Adrenal gland (tissue), 5 donors: ENCODE measurements around the gene TEAD1.

Experiments
- CTCF ChIP-seq, 6 experiments: fragments of 450-650 bp in 4 of 6; fragments of 200-600 bp in 2 of 6; sonication (generic) in 1 of 6; IDR thresholded peaks; 1 replicate in 5 of 6; 2 replicates in 1 of 6; pipeline versions ENCODE4 v1.5.1 to v1.8.0; 2016 to 2021; ENCODE audit warnings: antibody characterized with exemption in 6 of 6, mild to moderate bottlenecking in 2 of 6, moderate library complexity in 1 of 6
- POLR2A ChIP-seq, 2 donors: fragments of 450-650 bp; IDR thresholded peaks; one replicate each; pipeline ENCODE4 v1.6.1; 2017; ENCODE audit warnings: antibody characterized with exemption in 2 of 2, mild to moderate bottlenecking in 2 of 2, moderate library complexity in 1 of 2
- donor health status: DM: no; HTN: no; CAD: no.

DNA sequence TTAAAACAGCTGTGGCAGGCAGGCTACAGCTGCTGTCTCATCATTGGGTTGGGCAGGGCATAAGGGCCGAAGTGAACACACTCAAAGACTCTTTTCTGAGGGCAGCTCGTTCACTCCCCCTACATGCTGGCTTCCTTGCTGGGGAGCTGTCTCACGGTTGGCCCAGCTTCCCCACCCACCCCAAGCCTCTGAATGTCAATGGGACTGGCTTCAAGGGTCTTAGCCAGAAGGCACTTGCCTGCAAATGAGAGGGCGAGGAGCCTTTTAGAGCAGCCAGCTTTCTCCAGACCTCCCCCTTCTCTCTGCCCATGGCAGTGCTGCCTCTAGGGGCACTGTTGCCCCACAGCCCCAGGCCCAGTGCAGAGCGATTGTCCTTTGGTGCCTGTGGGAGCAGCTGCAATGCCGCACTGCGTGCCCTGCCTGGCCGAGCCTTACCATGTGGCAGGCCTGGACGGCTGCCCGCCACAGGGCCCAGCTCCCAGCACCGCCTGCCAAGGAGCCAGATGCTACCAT lies 240.2 kb downstream of the TEAD1 start:
- TF ChIP-seq CTCF (IDR thresholded peaks at IDR 0.05): peak in 3 of 6 experiments; percentile 28 to 41 (median 34)
- TF ChIP-seq POLR2A (IDR thresholded peaks at IDR 0.05): no peak
